ENCODE results near the gene KIF26A. TPM values are rescaled to one million over a fixed set of nuclear protein-coding genes. Genes with fewer than 3 reads are reported as not detected.

The KIF26A gene
- total and polyA plus RNA-seq, 2 experiments from 2014 or later, result 3.5 to 5.0 TPM

- no peaks in the 10 kb centered on the region for H3K79me2 ChIP-seq
- H3K4me2 ChIP-seq, result no peak overlapping the region
- DNase-seq (ENCODE audit: low spot score), result no peak
- no peaks in the 10 kb centered on the region for H3K36me3 ChIP-seq (replicated peaks; ENCODE audit: insufficient read depth, low read depth)
- H4K20me1 ChIP-seq (ENCODE audit: insufficient read depth, poor library complexity, severe bottlenecking), result no peaks in the 10 kb centered on the region
- WGBS (ENCODE audit: low lambda C conversion rate, missing lambda C conversion rate), result 97% methylated on average over 17 of the region's 25 CpGs
- H3K27ac ChIP-seq, result no peak overlapping the region
- H2AFZ ChIP-seq, result no peak overlapping the region
- no peak overlapping the region for H3K4me3 ChIP-seq
- H3K9me3 ChIP-seq (ENCODE audit: low read depth), result no peaks in the 10 kb centered on the region
- H3K9me2 ChIP-seq (replicated peaks; ENCODE audit: insufficient read depth), result no peaks in the 10 kb centered on the region
- TF ChIP-seq EZH2 (IDR thresholded peaks at IDR 0.05; ENCODE audit: borderline replicate concordance), result no peak
- no peak for TF ChIP-seq EZH2phosphoT487 (IDR thresholded peaks at IDR 0.05; ENCODE audit: low read depth, severe bottlenecking, unreplicated experiment)
- no peak for TF ChIP-seq CTCF (IDR thresholded peaks at IDR 0.05; ENCODE audit: poor library complexity)
- no peaks in the 10 kb centered on the region for H3K27me3 ChIP-seq
- peaks cover 5% of the 10 kb centered on the region for H3K4me1 ChIP-seq (ENCODE audit: insufficient read depth)
These were observed 38.2 kb downstream of the KIF26A start for GRCh38 chr14:104176611-104177010.

DNA sequence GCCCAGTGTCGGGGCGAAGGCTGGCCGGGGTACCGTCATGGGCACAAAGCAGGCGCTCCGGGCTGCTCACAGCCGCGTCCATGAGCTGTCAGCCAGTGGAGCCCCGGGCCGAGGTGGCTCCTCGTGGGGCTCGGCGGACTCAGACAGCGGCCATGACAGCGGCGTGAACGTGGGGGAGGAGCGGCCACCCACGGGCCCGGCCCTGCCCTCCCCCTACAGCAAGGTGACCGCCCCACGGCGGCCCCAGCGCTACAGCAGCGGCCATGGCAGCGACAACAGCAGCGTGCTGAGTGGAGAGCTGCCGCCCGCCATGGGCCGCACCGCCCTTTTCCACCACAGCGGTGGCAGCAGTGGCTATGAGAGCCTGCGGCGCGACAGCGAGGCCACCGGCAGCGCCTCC is 39.0 kb downstream of the KIF26A start:
- Histone ChIP-seq H3K9me3 (ENCODE audit: low read depth) (no peaks in the 10 kb centered on the region), H3K4me1 (ENCODE audit: insufficient read depth) (peaks cover 5% of the 10 kb centered on the region), H4K20me1 (ENCODE audit: insufficient read depth, poor library complexity, severe bottlenecking) (no peaks in the 10 kb centered on the region), H3K27me3 (no peaks in the 10 kb centered on the region), H3K4me3 (no peak overlapping the region), H3K27ac (no peak overlapping the region), H3K79me2 (no peaks in the 10 kb centered on the region), H2AFZ (no peak overlapping the region), H3K9me2 (replicated peaks; ENCODE audit: insufficient read depth) (no peaks in the 10 kb centered on the region), H3K36me3 (replicated peaks; ENCODE audit: insufficient read depth, low read depth) (no peaks in the 10 kb centered on the region), H3K4me2 (no peak overlapping the region)
- no peak for DNase-seq (ENCODE audit: low spot score)
- WGBS (ENCODE audit: low lambda C conversion rate, missing lambda C conversion rate), result 98% methylated on average over 26 of the region's 38 CpGs
- TF ChIP-seq CTCF (IDR thresholded peaks at IDR 0.05; ENCODE audit: poor library complexity) (no peak), EZH2phosphoT487 (IDR thresholded peaks at IDR 0.05; ENCODE audit: low read depth, severe bottlenecking, unreplicated experiment) (no peak), EZH2 (IDR thresholded peaks at IDR 0.05; ENCODE audit: borderline replicate concordance) (no peak)

DNA sequence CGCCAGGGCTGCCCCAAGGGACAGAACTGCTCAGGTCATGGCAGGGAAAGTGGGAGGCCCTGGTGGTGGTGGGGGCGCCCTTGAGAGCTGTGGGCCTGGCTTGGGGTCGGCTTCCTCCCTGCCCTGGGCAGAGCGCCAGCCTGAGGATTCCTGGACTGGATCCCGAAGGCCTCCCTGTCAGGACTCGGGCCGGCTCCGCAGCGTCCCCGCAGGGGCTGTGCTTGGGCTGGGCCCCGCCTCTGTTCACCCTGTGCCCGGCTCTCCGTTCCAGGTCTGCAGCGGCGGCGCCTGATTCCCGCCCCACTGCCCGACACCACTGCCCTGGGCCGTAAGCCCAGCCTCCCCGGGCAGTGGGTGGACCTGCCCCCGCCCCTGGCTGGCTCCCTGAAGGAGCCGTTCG is 39.9 kb downstream of the KIF26A start:
- no peak overlapping the region for H2AFZ ChIP-seq
- H3K27ac ChIP-seq, result no peak overlapping the region
- no peaks in the 10 kb centered on the region for H3K27me3 ChIP-seq
- peak; percentile 49 for DNase-seq (ENCODE audit: low spot score)
- H3K9me2 ChIP-seq (replicated peaks; ENCODE audit: insufficient read depth), result no peaks in the 10 kb centered on the region
- no peak overlapping the region for H3K4me3 ChIP-seq
- H4K20me1 ChIP-seq (ENCODE audit: insufficient read depth, poor library complexity, severe bottlenecking), result no peaks in the 10 kb centered on the region
- no peaks in the 10 kb centered on the region for H3K9me3 ChIP-seq (ENCODE audit: low read depth)
- 67% methylated on average over 13 of the region's 23 CpGs for WGBS (ENCODE audit: low lambda C conversion rate, missing lambda C conversion rate)
- H3K4me2 ChIP-seq, result no peak overlapping the region
- no peaks in the 10 kb centered on the region for H3K36me3 ChIP-seq (replicated peaks; ENCODE audit: insufficient read depth, low read depth)
- H3K4me1 ChIP-seq (ENCODE audit: insufficient read depth), result peaks cover 5% of the 10 kb centered on the region
- TF ChIP-seq EZH2phosphoT487 (IDR thresholded peaks at IDR 0.05; ENCODE audit: low read depth, severe bottlenecking, unreplicated experiment) (no peak), EZH2 (IDR thresholded peaks at IDR 0.05; ENCODE audit: borderline replicate concordance) (no peak), CTCF (IDR thresholded peaks at IDR 0.05; ENCODE audit: poor library complexity) (no peak)
- H3K79me2 ChIP-seq, result no peaks in the 10 kb centered on the region

GRCh38 chr14:104179126-104179525 is 40.7 kb downstream of the KIF26A start:
- Histone ChIP-seq H3K79me2 (no peaks in the 10 kb centered on the region), H4K20me1 (ENCODE audit: insufficient read depth, poor library complexity, severe bottlenecking) (no peaks in the 10 kb centered on the region), H3K9me3 (ENCODE audit: low read depth) (no peaks in the 10 kb centered on the region), H3K4me3 (no peak overlapping the region), H3K36me3 (replicated peaks; ENCODE audit: insufficient read depth, low read depth) (no peaks in the 10 kb centered on the region), H2AFZ (no peak overlapping the region), H3K27me3 (no peaks in the 10 kb centered on the region), H3K4me2 (no peak overlapping the region), H3K9me2 (replicated peaks; ENCODE audit: insufficient read depth) (no peaks in the 10 kb centered on the region), H3K4me1 (ENCODE audit: insufficient read depth) (peaks cover 5% of the 10 kb centered on the region), H3K27ac (no peak overlapping the region)
- TF ChIP-seq EZH2phosphoT487 (IDR thresholded peaks at IDR 0.05; ENCODE audit: low read depth, severe bottlenecking, unreplicated experiment) (no peak), EZH2 (IDR thresholded peaks at IDR 0.05; ENCODE audit: borderline replicate concordance) (no peak), CTCF (IDR thresholded peaks at IDR 0.05; ENCODE audit: poor library complexity) (no peak)
- DNase-seq (ENCODE audit: low spot score), result no peak
- WGBS (ENCODE audit: low lambda C conversion rate, missing lambda C conversion rate), result no CpG with 5 or more reads among the region's 21 CpGs

All from hepatocyte (in vitro differentiated cells).